ENCODE data around the gene LRIG2.
A peak's percentile ranks its signal among the peaks of the same experiment; 100 is the strongest.
"Not testable (repeated sequence)": the region's sequence is repeated elsewhere in the genome, so short reads cannot be mapped to it uniquely, and the experiment has no call there.

Gene LRIG2

DNA sequence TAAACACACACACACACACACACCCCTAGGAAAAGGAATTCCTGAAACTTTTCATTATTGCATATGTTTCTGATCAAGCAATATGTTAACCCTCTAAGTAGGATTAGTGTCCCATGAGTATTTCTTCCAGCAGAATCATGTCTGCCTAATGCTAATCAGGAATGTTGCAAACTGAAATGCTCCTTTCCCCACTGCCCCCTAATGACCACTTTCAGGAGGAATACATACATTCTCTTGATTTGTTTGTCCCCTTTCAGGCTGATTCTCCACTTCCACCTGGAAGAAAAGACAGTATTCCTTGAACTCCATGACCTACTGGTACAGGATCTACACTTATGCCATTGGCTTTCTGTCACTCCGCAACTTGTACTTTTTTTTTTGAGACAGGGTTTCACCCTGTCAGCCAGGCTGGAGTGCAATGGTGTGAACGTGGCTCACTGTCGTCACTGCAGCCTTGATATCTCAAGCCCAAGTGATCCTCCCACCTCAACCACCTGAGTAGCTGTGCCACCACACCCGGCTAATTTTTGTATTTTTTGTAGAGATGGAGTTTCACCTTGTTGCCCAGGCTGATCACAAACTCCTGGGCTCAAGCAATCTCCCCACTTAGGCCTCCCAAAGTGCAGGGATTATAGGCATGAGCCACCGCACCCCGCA, 56.7 kb downstream of the LRIG2 start:
- no peak for DNase-seq (ENCODE audit: low read depth, low spot score)

DNA sequence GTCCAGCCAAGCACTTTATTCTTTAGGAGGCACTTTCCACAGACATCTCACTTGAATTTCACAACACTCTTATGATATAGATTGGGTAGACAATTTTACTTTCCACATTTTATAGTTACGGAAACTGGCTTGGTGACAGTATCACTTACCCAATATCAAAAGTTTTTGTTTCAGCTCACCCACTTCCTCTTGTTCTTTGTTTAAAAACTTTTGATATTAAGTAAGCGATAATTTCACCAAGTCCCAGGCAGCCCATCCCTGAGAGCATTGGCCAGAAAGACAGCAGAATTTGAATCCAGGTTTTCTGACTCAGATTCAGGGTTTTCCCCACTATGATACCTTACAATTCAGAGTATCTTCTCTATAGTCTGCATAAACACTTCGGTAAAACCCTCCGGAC, 60.0 kb downstream of the LRIG2 start:
- no peak for DNase-seq (ENCODE audit: low read depth, low spot score)

DNA sequence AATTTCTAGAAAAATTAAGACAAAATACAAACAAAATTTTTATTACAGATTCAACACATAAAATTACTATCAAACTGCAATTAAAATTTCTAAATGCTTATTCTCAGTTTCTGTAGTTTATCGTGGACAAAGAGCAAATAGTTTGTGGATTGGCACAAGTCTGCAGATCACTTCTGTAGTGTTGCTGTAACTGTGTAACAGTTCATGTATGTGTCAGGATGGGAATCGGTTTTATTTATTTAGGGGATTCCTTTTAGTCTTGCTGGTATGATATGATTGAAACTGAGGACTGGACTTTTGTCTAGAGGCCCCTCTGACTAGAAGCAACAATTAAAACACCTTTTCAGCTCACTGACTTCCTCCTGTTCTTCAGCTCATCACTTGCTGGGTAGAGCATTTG, 60.8 kb downstream of the LRIG2 start:
- DNase-seq (ENCODE audit: low read depth, low spot score) = no peak

DNA sequence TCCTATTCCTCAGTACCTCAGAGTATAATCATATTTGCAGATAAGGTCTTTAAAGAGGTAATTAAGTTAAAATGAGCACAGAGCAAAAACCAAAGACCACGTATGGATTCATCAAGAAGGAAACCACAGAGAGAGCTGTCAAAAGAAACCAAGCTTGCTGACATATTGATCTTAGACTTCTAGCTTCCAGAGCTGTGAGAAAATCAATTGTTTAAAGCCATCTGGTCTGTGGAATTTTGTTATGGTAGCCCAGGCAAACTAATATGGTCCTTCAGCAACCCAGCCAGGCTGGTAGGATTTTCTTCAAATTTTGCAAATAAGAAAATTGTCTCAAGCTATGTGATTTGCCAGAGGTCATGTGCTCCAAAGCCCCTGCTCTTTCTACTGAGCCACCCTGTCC, 62.5 kb downstream of the LRIG2 start:
- DNase-seq (ENCODE audit: low read depth, low spot score) = no peak

DNA sequence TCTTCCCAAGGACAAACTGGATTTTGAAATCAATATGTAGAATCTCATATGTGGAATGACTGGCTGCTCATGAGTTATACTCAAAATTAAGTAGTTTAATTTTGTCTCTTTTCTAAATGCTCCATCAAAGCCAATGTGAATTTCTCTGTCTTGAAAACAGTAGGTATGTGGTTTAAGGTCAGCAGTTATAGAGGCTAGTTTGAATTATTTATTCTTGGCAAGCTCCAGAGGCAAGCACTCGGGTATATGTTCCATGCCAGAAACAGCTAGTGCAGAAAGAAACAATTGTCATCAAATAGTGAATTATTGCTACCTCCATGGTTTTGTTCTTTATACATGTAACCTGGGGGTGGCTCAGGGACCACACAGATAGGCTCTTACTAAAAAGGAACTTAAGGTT, 63.5 kb downstream of the LRIG2 start:
- DNase-seq (ENCODE audit: low read depth, low spot score) = no peak

DNA sequence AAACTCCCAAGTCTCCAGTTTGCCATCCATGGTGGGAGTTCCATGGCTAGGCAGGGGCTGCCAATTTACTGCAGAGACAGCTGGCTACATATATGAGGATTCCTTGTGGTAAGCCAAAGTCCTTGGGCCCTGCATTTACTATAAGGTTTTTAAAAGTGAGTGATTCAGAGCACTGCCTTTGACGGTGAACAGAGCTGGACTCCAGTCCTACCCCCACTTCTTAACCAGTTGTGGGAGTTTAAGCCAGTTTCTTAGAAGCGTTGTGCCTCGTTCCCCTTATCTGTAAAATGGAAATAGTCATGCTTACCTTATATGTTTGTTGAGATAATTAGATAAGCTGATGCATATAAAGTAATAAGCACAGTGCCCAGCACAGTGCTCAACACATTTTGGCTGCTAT, 64.6 kb downstream of the LRIG2 start:
- no peak for DNase-seq (ENCODE audit: low read depth, low spot score)

DNA sequence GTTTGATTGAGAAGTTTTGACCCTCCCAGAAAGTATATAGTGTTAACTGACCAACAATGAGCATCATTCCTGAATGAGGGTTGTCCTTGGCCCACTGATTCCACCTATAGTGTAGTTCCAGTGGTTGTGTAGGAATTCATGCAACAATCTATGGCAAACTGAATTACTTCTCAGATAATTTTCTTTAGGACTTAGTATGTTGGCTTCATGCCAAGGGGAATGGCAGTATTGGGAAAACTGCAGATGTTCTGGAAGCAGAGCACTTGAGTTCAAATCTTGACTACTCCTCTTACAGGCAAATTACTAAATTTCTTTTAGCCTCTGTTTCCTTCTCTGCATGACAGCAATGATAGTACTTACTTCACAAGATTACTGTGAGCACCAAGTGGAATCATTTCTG, 65.8 kb downstream of the LRIG2 start:
- no peak for DNase-seq (ENCODE audit: low read depth, low spot score)

DNA sequence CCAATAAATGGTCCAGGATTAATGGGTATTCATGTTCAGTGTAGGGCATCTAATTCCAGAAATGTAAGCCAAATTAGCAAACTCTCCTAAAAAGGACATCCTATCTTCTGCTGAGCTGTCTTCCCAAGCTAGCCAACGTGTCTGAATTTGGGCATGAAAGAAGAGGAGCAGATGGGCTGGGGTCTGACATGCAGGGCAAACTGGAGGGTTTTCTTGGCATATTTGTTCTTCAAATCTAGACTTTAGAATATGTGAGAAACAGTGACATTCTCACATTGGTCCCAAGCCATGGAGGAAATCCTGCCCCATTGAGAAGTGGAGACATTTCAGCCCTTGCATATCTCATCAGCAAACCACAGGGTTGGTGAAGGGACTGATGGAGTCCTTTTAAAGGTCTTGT, 67.2 kb downstream of the LRIG2 start:
- DNase-seq (ENCODE audit: low read depth, low spot score) = no peak

DNA sequence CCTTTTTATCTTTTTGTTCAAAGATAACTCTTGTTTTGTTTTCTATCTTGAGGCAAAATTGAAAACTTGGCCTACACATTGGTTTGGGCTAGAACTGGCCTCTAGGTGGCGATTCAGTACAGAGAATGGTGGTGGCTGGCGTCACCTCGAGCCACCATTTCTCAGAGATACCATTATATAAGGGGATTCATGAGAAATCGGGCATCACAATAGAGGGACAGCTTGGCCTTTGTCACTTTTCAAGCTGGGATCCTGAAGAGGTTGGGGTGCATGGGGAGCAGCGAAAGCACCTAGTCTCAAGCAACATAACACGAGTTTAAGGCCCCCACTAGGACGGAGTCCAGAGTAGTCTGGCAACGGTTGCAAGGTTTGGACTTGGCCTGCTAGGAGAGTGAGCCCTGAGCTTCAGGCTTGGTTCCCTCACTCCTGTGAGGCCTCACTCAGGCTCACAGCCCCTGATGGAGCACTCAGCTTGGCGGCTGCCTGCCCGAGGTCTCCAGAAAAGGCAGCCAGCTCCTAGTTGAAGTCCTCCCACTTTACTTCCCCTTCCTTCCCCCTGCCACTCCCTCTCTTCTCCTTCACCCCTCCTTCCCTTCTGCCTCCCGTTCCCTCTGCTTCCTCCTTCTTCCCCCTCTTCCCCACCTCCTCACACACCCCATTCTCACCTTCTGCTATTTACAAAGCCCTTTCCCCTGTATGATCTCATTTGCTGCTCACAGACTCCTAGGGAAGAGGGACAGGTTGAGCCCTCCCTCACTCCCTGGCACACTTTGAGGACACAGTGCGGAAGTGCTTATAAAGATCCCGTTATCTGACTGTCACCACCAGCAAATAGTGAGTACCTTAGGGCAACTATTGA, 67.8 kb downstream of the LRIG2 start:
- peak; percentile 75 for DNase-seq (ENCODE audit: low read depth, low spot score)

DNA sequence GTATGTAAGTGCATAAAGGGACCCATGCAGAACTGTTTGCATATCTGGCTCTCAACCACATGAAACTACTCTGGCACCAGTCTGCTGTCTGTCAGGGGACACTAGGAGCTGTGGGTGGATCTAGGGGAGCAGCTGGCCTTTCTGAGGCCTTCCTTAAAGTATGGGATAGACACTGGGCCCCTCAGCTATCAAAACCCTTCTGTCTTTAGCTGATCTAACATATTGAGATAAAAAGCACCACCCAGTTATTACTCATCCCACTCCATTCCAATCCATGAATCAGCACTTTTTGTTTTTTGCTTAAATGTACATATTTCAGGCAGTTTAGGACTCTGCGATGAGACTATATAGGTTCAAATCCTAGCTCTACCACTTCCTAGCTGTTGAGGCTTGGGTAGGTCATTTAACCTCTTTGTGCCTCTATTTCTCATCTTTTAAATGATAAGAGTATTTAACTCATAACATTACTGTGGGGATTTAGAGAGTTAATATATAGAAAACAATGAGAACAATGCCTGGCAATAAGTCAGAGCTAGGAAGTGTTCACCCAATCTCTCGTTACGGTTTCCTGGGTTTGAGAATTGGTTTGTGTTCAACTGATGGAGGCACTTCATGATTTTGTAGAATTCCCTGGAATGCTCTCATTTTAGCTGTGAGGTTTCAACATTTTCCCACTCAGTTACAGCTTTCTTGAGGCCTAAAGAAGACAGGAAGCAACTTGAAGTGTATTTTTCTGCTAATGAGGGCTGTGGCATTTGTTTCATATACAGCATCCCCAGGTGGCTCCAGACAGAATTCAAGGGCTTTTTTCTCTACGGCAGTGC, 68.9 kb downstream of the LRIG2 start:
- DNase-seq (ENCODE audit: low read depth, low spot score) = no peak

DNA sequence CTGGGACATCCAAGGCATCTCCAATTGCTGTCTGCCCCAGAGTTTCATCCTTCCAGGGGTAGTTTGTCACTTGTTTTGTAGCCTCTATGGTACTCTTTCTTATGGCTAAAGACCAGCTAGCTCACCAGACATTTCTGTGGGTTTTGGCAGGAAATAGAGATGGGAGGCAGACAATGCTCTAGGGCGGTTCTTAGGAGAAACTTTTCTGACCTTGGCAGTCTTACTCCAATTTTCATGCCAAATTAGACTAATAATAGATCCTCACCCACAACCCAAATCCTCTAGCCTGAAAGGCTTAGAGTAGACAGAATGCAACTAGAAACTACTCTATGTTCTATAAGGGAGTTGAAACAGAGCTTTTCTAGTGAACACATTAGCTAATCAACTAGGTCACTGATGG, 69.8 kb downstream of the LRIG2 start:
- DNase-seq (ENCODE audit: low read depth, low spot score) = peak; percentile 14

DNA sequence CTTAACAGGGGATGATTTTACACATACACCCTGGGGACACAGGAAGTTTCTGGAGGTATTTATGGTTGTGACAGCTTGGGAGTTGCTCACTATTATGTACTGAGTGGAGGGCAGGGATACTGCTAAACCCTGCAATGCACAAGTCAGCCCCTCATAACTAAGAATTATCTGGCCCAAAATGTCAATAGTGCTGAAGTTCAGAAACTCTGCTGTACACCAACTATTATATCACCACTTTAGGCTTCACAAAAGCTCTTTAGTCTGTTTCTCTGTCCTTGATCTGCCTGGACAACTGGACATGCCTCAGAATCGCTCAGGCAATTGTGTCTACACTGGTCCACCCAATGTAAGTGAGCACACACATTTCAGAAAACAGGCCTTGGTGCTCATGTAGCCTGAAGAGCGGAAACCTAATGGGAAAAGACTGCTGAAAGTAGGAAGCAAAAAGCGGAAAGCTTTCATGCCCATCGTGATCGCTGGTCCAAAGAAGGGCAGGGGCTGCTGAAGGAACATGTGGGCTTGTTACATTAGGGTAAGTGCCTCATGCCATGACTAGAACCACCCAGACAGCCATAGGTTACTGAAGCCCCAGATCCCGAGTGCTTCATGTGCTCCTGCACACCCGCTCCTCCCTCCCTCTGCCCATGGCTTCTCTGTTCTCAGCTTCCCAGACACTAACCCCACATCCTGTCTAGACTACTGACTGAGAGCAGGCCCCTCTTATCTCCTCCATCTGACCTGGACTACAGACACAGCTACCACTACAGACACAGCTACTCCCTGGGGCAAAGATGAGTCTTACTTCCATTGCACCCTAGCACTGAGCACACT, 73.5 kb downstream of the LRIG2 start:
- DNase-seq (ENCODE audit: low read depth, low spot score) = peak; percentile 87

DNA sequence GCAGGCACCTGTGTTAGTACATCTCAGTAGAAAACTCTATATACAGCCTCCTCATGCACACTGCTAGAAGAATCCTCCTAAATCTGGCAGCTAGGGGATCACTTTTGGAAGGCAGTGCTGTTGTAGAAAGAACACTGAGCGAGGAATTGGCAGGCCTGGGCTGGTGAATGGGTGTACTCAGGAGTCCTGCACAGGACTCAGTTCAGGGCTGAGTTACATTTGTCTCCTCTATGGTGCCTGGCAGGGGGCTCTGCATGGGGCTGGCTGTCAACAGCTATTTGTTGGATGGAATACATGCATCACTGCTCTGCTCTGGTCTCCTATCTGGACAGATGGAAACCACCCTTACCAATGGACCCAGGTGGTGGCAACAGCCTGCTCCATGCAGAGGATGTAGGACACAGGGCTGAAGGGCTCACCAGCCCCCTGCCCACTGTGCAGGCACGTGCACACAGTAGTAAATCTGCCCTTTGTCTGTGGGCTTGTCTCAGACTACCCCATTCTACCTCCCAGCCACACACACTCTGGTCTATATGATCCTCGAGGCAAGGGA, 74.2 kb downstream of the LRIG2 start:
- no peak for DNase-seq (ENCODE audit: low read depth, low spot score)

DNA sequence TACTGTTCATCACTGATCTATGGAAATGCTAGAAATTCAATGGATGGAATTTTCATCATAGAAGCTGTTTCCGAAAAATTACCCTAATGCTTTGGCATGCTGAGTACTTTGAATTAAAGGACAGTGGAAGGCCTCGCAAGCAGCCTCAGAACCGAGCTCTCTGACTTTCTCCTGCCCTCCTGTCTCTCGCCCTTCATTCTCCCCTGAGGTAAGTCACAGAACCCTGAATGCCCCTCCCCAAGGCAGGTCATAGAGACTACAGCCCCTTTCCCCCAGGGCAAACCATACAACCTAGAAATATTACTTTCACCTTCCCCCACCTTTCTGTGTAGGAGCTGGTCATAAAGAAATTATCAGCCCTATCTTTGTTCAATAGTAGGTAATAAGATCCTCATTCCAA, 74.8 kb downstream of the LRIG2 start:
- peak; percentile 43 for DNase-seq (ENCODE audit: low read depth, low spot score)

DNA sequence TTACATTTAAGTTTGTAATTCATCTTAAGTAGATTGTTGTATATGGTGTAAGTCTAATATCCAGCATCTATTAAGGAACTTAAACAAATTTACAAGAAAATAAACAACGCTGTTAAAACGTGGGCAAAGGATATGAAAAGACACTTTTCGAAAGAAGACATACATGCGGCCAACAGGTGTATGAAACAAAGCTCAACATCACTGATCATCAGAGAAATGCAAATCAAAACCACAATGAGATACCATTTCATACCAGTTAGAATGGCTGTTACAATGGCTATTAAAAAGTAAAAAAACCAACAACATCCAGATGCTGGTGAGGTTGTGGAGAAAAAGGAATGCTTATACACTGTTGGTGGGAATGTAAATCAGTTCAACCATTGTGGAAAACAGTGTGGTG, 77.5 kb downstream of the LRIG2 start:
- not testable (repeated sequence) for DNase-seq (ENCODE audit: low read depth, low spot score)

DNA sequence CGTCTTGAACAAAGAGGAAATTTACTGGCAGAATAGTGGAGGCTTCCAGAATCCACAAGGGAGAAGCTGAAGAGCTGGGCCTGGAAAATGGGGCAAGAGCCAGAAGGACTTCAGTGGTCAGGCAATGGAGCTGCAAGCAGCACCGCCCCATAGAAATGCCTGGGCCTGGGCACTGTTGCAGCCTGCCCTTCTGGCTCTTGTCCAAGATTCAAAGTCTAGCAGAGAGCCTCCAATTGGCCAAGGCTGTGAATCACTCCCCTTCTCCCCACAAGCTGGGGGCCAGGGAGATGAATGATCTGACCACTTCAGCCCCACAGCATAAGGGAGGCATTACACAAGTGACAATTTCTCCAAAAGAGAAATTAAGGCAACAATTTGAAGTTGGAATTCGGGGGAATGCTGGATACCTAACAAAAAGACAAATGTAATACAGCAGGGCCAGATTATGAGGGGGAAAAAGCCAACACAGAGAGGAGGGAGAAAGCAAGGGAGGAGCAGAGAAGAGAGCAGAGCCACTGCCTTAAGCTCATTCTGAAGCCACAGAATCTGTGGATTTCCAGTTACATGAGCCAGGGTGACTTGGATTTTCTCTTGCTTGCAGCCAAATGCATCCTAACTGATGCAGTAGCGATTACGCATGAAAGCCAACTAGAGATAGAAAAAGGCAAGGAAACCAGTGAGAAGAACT, 80.3 kb downstream of the LRIG2 start:
- no peak for DNase-seq (ENCODE audit: low read depth, low spot score)

DNA sequence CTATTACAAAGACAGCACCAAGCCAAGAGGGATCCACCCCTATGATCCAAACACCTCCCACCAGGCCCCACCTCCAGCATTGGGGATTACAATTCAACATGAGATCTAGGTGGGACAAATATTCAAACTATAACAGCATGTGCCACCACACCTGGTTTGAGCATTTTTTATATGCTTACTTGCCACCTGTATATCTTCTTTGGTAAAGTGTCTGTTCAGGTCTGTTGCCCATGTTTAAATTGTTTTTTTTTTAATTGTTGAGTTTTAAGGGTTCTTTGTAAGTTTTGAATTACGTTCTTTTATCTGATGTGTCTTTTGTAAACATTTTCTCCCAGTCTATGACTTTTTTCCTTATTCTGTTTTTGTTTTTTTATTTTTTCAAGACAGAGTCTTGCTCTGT, 83.4 kb downstream of the LRIG2 start:
- no peak for DNase-seq (ENCODE audit: low read depth, low spot score)

DNA sequence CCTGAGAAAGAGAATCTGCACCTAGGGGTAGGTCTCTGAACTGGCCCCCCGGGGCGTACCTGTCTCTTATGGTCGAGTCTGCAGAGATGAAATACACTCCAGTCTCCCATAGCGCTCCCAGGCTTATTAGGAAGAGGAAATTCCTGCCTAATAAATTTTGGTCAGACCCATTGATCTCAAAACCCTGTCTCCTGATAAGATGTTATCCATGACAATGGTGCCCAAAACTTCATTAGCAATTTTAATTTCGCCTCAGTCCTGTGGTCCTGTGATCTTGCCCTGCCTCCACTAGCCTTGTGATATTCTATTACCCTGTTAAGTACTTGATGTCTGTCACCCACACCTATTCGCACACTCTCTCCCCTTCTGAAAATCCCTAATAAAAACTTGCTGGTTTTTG, 85.7 kb downstream of the LRIG2 start:
- DNase-seq (ENCODE audit: low read depth, low spot score) = peak; percentile 30

DNA sequence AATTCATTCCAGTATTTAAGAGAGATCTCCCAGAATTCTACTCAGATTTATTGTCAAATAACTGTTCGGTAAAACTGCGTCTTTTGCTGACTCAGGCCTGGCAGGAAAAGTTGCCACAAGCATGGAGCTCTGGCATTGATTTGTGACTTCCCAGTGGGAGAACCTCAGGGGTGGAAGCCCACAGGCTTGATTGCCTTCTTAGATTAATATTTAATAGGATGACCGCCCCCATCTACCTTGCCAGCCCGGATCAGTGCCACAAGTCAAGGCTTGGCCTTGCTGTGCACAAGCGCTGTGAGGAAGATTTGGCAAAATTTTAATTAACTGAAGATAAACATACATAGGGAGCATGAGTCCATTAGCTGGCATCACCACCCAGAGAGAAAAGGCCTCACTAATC, 93.5 kb downstream of the LRIG2 start:
- DNase-seq (ENCODE audit: low read depth, low spot score) = no peak

DNA sequence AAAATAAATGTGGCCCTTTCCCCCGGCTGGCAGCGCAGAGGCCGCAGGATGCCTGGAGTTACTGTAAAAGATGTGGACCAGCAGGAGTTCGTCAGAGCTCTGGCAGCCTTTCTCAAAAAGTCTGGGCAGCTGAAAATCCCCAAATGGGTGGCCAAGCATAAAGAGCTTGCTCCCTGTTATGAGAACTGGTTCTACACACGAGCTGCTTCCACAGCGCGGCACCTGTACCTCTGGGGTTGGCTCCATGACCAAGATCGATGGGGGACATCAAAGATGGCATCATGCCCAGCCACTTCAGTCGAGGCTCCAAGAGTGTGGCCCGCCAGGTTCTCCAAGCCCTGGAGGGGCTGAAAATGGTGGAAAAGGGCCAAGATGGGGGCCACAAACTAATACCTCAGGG, 95.9 kb downstream of the LRIG2 start:
- DNase-seq (ENCODE audit: low read depth, low spot score) = peak; percentile 10

DNA sequence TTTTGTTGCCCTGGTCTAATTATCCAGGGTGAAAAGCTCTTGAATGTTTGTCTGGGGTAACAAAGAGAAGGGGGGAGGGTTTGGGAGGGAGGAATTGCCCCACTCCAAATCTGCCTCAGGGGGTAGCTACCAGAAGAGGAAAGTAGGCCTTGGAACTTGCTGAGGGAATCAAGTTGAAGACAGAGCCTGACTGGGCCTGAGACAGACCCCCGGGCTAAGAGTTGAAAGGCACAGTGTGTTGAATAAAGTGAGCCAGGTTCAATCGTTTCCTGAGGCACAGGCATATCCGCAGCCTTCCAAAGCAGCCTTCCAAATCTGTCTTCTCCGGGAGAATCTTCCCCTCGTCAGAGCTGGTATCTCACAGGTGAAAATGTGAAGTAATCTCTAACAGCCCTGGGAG, 96.6 kb downstream of the LRIG2 start:
- DNase-seq (ENCODE audit: low read depth, low spot score) = peak; percentile 89

All from ELF-1 (cell line).